ENCODE data around the gene TSFM.

GRCh38 chr12:57813971-57814772 is 31.6 kb downstream of the TSFM start:
- TF ChIP-seq EZH2 (IDR thresholded peaks at IDR 0.05), result no peak
- TF ChIP-seq, protein P1, sequence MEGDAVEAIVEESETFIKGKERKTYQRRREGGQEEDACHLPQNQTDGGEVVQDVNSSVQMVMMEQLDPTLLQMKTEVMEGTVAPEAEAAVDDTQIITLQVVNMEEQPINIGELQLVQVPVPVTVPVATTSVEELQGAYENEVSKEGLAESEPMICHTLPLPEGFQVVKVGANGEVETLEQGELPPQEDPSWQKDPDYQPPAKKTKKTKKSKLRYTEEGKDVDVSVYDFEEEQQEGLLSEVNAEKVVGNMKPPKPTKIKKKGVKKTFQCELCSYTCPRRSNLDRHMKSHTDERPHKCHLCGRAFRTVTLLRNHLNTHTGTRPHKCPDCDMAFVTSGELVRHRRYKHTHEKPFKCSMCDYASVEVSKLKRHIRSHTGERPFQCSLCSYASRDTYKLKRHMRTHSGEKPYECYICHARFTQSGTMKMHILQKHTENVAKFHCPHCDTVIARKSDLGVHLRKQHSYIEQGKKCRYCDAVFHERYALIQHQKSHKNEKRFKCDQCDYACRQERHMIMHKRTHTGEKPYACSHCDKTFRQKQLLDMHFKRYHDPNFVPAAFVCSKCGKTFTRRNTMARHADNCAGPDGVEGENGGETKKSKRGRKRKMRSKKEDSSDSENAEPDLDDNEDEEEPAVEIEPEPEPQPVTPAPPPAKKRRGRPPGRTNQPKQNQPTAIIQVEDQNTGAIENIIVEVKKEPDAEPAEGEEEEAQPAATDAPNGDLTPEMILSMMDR (IDR thresholded peaks at IDR 0.05), result no peak
